ENCODE data around the gene KBTBD6.

GRCh38 chr13:41145136-41145908 is 12.7 kb upstream of the KBTBD6 start:
- TF ChIP-seq CTCF (IDR thresholded peaks at IDR 0.05) (no peak), POLR2A (IDR thresholded peaks at IDR 0.05) (no peak)
